ENCODE data around the gene RGMA.

GRCh38 chr15:93001156-93001555, 87.9 kb downstream of the RGMA start:
- TF ChIP-seq CTCF (IDR thresholded peaks at IDR 0.05) (no peak), POLR2A (IDR thresholded peaks at IDR 0.05) (no peak)
